C4-2B (cell line): ENCODE data around the gene ARHGAP32.

ENCODE experiments used
- ZFX ChIP-seq: fragments of 450-650 bp; IDR thresholded peaks from 2 replicates; pipeline ENCODE4 v1.6.1; 2017
- TF ChIP-seq, protein P1 (sequence below): fragments of 450-650 bp; conservative IDR thresholded peaks from 2 replicates; pipeline ENCODE4 v1.5.1; 2017; ENCODE audit warnings: mild to moderate bottlenecking

DNA sequence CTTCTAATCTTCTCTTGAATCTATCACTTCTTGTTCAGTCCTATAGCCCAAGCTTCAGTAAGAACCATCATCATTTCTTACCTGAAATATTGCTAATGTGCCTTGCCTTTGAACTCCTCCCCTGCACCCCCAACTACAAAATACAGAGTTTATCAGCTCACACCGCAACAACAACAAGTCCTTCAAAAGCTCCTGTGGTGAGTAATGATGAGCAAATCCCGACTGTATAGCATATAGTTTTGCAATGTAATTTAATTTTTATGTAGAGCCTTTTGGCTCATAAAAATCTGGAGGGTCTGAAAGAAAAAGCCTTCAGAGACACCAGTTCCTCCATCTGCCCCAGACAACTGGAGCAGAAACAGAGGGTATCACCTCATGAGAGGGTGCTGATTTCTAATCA lies 124.7 kb downstream of the ARHGAP32 start:
- TF ChIP-seq, protein P1, sequence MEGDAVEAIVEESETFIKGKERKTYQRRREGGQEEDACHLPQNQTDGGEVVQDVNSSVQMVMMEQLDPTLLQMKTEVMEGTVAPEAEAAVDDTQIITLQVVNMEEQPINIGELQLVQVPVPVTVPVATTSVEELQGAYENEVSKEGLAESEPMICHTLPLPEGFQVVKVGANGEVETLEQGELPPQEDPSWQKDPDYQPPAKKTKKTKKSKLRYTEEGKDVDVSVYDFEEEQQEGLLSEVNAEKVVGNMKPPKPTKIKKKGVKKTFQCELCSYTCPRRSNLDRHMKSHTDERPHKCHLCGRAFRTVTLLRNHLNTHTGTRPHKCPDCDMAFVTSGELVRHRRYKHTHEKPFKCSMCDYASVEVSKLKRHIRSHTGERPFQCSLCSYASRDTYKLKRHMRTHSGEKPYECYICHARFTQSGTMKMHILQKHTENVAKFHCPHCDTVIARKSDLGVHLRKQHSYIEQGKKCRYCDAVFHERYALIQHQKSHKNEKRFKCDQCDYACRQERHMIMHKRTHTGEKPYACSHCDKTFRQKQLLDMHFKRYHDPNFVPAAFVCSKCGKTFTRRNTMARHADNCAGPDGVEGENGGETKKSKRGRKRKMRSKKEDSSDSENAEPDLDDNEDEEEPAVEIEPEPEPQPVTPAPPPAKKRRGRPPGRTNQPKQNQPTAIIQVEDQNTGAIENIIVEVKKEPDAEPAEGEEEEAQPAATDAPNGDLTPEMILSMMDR, result no peak
- no peak for TF ChIP-seq ZFX
